Measurements from ENCODE around the gene MYRIP.
A peak's percentile ranks its signal among the peaks of the same experiment; 100 is the strongest.
"Not testable (repeated sequence)": the region's sequence is repeated elsewhere in the genome, so short reads cannot be mapped to it uniquely, and the experiment has no call there.

The MYRIP gene

DNA sequence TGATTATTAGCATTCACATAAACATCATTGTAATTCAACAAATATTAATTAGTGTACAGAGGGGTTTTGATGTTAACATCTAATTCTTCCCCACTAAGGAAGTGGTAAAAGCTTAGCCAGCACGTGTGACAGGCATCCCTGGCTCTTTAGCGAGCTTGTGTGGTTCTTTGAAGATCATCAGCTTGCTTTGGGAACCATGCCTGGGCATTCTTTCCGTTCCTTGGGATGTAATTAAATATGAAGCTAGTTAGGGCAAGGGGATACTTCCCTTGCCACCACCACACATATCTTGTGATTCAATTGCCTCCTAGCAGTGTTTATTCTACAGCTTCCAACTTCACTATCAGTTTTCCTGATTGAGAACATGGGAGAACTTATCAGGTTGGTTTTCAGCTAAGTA lies 246.5 kb downstream of the MYRIP start:
- H3K4me3 ChIP-seq (ENCODE audit: low read depth, low read length) = no peak overlapping the region
- TF ChIP-seq, protein P1, sequence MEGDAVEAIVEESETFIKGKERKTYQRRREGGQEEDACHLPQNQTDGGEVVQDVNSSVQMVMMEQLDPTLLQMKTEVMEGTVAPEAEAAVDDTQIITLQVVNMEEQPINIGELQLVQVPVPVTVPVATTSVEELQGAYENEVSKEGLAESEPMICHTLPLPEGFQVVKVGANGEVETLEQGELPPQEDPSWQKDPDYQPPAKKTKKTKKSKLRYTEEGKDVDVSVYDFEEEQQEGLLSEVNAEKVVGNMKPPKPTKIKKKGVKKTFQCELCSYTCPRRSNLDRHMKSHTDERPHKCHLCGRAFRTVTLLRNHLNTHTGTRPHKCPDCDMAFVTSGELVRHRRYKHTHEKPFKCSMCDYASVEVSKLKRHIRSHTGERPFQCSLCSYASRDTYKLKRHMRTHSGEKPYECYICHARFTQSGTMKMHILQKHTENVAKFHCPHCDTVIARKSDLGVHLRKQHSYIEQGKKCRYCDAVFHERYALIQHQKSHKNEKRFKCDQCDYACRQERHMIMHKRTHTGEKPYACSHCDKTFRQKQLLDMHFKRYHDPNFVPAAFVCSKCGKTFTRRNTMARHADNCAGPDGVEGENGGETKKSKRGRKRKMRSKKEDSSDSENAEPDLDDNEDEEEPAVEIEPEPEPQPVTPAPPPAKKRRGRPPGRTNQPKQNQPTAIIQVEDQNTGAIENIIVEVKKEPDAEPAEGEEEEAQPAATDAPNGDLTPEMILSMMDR (IDR thresholded peaks at IDR 0.05; ENCODE audit: borderline replicate concordance, insufficient read depth, low read depth, low read length) = no peak

DNA sequence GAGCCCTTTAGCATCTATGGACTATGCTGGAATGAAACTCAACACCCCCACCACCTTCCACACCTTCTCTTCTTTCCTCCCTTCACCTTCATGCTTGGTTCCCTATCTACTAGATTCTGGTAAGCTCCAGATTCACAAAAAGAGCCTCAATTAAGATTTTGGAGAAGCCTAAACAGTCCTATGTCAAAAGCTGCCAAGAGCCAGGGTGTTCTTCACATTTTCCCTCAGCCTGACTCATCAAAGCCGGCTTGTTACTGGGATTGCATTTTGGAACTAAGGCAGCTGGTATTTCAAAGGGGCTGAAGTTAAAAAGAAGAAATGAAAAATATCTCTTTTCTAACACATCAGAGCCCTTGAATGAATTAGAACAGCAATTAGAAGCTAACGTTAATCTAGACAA lies 247.7 kb downstream of the MYRIP start:
- H3K4me3 ChIP-seq (ENCODE audit: low read depth, low read length) = no peak overlapping the region
- TF ChIP-seq, protein P1 (IDR thresholded peaks at IDR 0.05; ENCODE audit: borderline replicate concordance, insufficient read depth, low read depth, low read length) = no peak

DNA sequence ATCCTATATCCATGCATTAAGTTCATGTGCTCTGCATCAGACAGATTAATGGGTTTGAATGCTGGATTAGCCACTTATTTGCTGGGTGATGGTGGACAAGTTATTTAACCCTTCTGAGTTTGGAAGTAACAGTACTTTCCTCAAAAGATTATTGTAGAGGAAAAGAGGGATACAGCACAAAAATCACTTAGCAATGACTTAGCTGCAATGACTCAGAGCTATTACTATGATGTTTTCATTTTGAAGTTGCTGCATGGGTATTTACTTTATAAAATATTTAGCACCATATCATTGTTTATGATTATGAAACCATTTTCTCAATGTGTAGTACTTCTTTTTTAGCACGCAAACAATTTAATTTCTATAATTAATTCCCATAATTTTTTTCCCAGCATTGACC lies 248.4 kb downstream of the MYRIP start:
- H3K4me3 ChIP-seq (ENCODE audit: low read depth, low read length) = no peak overlapping the region
- TF ChIP-seq, protein P1 (IDR thresholded peaks at IDR 0.05; ENCODE audit: borderline replicate concordance, insufficient read depth, low read depth, low read length) = no peak

DNA sequence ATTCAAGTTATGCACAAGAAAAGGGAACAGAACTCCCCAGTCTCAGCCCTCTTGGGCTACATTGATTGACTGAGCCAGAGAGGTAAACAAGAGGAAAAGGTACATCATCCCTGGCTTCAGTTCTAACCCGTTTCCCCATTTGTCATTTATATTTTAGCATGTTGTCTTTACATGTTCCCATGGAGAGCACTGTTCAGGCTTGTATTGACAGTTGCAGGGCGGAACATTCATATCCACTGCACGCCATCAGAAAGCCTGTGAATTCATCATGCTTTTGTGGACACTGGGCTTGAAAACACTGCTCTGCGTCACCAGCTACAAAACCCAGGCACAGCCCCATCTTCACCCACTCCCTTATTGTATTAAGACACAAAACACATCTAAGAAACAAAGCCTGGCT lies 259.2 kb downstream of the MYRIP start:
- TF ChIP-seq, protein P1 (IDR thresholded peaks at IDR 0.05; ENCODE audit: borderline replicate concordance, insufficient read depth, low read depth, low read length) = no peak
- no peak overlapping the region for H3K4me3 ChIP-seq (ENCODE audit: low read depth, low read length)

DNA sequence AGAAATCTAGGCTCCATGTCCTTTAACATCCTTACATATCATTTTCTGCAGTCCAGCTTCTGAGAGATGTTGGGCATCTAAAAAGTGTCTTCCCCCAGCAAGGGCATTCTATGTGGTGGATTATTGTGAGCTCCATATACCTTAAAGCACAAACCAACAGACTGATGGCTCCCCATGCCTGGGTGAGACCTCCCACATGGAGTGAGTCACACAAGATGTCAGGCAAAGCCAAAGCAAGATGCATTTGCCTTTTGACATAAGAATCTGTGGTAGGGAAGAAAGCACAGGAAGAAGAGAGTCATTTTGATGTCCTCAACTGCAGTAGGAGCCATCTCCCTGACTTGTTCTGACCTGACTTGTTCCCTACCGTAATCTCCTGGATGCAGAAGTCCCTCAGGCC lies 261.4 kb downstream of the MYRIP start:
- TF ChIP-seq, protein P1 (IDR thresholded peaks at IDR 0.05; ENCODE audit: borderline replicate concordance, insufficient read depth, low read depth, low read length) = no peak
- no peak overlapping the region for H3K4me3 ChIP-seq (ENCODE audit: low read depth, low read length)

DNA sequence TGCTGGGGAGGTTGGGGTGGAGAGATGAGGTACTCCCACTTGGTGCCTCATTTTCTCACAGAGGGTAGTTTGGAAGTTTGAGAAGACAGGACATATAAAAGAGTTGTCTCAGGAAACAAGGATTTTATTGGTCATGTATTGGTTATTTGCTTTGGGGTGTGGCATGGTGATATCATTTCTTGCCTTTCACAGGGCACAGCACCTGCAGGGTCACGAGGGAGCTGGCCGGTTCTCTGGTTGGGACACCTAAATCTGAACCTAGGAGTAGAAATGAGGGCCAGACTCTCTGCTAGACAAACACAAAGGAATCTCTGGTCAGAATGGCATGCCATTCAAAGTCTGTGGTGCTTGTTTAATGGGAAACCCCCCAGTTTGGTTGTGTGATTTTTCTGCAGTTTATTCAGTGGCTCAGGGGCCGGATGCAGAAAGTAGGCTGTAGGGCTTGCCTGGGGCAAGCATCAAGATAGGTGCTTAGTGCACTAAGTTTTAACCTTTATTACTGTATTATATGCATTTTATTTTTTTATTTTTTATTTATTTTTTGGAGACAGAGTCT lies 262.4 kb downstream of the MYRIP start:
- TF ChIP-seq, protein P1 (IDR thresholded peaks at IDR 0.05; ENCODE audit: borderline replicate concordance, insufficient read depth, low read depth, low read length) = no peak
- no peak overlapping the region for H3K4me3 ChIP-seq (ENCODE audit: low read depth, low read length)

DNA sequence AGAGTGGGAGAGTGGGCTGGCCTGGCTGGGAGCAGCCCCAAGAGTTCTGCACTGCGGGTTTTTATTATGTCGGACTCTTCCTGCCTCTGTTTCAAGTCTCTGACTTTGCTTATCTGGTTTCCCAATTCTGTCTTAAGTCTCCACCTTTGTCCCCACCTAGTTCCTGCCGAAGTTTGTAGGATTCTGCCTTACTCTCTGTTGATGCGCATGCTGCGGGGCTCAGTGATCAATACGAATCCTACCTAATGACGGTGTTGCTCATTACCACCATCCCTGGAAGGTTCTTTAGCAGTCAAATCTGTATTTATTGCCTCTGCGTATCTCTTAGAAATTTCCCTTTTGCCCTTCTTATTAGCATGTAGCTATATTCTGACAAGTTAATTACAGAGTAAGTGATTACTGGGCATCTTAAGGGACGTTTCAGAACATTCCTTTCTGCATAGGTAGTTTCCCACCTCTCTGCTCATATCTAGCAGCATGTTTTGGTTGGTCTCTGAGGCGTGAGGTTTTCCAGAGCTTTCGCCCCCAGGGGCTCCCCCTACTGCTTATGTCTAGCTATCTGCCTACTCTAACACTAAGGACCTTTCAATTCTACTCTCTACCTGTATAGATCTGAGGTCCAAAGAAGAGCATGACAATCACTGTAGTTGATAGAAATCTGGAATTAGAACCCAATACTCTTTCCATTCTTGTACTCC lies 264.1 kb downstream of the MYRIP start:
- no peak overlapping the region for H3K4me3 ChIP-seq (ENCODE audit: low read depth, low read length)
- TF ChIP-seq, protein P1 (IDR thresholded peaks at IDR 0.05; ENCODE audit: borderline replicate concordance, insufficient read depth, low read depth, low read length) = 0 out of 2 replicates have a peak, but pooled peaks have one; percentile 6

DNA sequence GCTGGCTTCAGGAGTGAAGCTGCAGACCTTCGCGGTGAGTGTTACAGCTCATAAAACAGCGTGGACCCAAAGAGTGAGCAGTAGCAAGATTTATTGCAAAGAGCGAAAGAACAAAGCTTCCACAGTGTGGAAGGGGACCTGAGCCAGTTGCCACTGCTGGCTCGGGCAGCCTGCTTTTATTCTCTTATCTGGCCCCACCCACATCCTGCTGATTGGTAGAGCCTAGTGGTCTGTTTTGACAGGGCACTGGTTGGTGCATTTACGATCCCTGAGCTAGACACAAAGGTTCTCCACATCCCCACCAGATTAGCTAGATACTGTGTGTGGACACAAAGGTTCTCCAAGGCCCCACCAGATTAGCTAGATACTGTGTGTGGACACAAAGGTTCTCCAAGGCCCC lies 267.7 kb downstream of the MYRIP start:
- H3K4me3 ChIP-seq (ENCODE audit: low read depth, low read length) = not testable (repeated sequence)

DNA sequence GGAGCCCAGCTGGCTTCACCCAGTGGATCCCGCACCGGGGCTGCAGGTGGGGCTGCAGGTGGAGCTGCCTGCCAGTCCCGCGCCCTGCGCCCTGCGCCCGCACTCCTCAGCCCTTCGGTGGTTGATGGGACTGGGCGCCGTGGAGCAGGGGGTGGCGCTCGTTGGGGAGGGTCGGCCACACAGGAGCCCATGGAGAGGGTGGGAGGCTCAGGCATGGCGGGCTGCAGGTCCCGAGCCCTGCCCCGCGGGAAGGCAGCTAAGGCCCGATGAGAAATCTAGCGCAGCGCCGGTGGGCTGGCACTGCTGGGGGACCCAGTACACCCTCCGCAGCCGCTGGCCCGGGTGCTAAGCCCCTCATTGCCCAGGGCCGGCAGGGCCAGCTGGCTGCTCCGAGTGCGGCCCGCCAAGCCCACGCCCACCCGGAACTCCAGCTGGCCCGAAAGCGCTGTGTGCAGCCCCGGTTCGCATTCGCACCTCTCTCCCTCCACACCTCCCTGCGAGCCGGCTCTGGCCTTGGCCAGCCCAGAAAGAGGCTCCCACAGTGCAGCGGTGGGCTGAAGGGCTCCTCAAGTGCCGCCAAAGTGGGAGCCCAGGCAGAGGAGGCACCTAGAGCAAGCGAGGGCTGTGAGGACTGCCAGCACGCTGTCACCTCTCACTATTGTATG lies 268.6 kb downstream of the MYRIP start:
- H3K4me3 ChIP-seq (ENCODE audit: low read depth, low read length) = not testable (repeated sequence)
